Stimulated activated memory B cell treated with anti-CD40 and anti-IgM and Interleukin-4, amounts not matched to agents 10 μg/mL and 1 μg/mL and 100 μg/mL, for 72 hours (primary cell): Measurements from ENCODE around the gene JADE1.

ENCODE experiments used
- ATAC-seq: fragments of 150-1000 bp; cut with Tn5 transposase; 2 replicates; pipeline ENCODE4 v1.10.0; 2021
- H3K27ac Mint-ChIP-seq: one replicate; pipeline ENCODE4 v1.8.0; 2022; ENCODE audit warnings: mild to moderate bottlenecking, mixed read lengths
- H3K27me3 Mint-ChIP-seq: one replicate; pipeline ENCODE4 v1.8.0; 2022; ENCODE audit warnings: mixed read lengths
- H3K36me3 Mint-ChIP-seq: one replicate; pipeline ENCODE4 v1.8.0; 2022; ENCODE audit warnings: mixed read lengths
- H3K4me1 Mint-ChIP-seq: one replicate; pipeline ENCODE4 v1.8.0; 2022; ENCODE audit warnings: mixed read lengths
- H3K4me3 Mint-ChIP-seq: one replicate; pipeline ENCODE4 v1.8.0; 2022; ENCODE audit warnings: mild to moderate bottlenecking, moderate library complexity, mixed read lengths
- H3K9me3 Mint-ChIP-seq: one replicate; pipeline ENCODE4 v1.8.0; 2022; ENCODE audit warnings: mixed read lengths

Gene JADE1

DNA sequence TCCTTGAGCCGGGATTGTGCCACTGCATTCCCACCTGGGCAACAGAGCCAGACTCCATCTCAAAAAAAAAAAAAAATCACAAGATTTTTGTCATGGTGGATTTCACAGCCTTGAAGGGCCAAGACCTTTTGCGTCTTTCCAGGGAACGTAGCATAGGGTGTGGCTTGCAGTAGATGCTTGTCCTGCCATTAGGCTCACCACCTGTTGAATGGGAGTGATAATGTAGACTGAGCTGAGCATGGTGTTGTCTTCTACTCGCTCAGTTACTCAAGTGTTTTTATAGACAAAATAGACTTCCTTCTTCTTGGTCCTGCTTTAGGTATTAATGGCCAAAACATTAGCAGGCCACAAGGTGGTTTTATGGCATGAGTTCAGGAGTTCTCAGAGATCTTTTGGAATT lies 40.8 kb downstream of the JADE1 start:
- Mint-ChIP-seq H3K4me3 (no peak overlapping the region), H3K27me3 (no peaks in the 10 kb centered on the region), H3K9me3 (no peaks in the 10 kb centered on the region), H3K27ac (no peak overlapping the region), H3K36me3 (peaks cover 94% of the 10 kb centered on the region), H3K4me1 (peaks cover 16% of the 10 kb centered on the region)
- no peak for ATAC-seq

DNA sequence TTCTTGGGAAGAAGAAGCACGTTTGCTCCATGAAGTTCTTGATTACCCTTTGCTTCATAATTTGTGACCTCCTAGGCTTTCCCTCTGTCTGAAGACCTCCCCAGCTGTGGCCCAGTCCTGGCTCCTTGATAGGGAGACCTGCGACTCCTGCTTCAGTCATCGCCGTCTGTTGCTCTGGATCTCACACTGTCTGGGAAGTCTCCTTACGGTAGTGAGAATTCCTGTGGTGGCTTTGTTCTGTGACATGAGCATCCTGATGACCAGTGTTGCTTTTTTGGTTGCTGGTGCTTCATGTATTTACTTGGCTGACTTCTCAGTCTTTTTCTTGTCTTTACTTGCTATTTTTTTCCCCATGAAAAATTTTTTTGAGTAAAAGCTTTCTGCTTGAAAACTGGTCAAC lies 44.2 kb downstream of the JADE1 start:
- no peak for ATAC-seq
- Mint-ChIP-seq H3K27me3 (no peaks in the 10 kb centered on the region), H3K9me3 (no peaks in the 10 kb centered on the region), H3K4me1 (peaks cover 20% of the 10 kb centered on the region), H3K36me3 (peaks cover 85% of the 10 kb centered on the region), H3K27ac (peak overlapping the region; percentile 87), H3K4me3 (no peak overlapping the region)

DNA sequence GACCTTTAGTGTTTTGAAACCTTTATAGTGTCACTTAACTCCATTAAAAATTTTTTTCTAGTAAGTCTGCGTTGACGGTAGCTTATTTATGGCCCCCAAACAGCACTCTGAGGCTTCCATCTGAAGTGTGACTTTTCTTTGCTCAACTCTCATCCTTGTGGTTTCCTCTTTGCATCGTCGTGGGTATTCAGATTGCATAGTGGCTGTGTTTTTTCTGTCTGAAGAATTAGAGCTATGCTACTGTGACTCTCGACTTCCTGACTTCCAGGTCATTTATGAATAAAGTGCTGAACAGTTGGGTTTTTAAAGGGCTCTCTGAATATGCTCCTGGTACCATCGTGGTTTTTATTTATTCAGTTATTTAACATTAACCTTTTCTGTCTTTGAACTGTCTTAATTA lies 44.9 kb downstream of the JADE1 start:
- Mint-ChIP-seq H3K27me3 (no peaks in the 10 kb centered on the region), H3K36me3 (peaks cover 85% of the 10 kb centered on the region), H3K27ac (peak overlapping the region; percentile 87), H3K9me3 (no peaks in the 10 kb centered on the region), H3K4me3 (no peak overlapping the region), H3K4me1 (peaks cover 27% of the 10 kb centered on the region)
- no peak for ATAC-seq

- Mint-ChIP-seq H3K4me3 (no peak overlapping the region), H3K9me3 (no peaks in the 10 kb centered on the region), H3K4me1 (peaks cover 38% of the 10 kb centered on the region), H3K36me3 (peaks cover 85% of the 10 kb centered on the region), H3K27me3 (no peaks in the 10 kb centered on the region), H3K27ac (peak overlapping the region; percentile 87)
- ATAC-seq = no peak
Observed at GRCh38 chr4:128855621-128856020, 46.1 kb downstream of the JADE1 start.

GRCh38 chr4:128856246-128856645 lies 46.7 kb downstream of the JADE1 start:
- peak overlapping the region; percentile 48 for H3K27ac Mint-ChIP-seq
- H3K27me3 Mint-ChIP-seq = no peaks in the 10 kb centered on the region
- peaks cover 83% of the 10 kb centered on the region for H3K36me3 Mint-ChIP-seq
- peaks cover 43% of the 10 kb centered on the region for H3K4me1 Mint-ChIP-seq
- no peak overlapping the region for H3K4me3 Mint-ChIP-seq
- no peaks in the 10 kb centered on the region for H3K9me3 Mint-ChIP-seq
- ATAC-seq = no peak

DNA sequence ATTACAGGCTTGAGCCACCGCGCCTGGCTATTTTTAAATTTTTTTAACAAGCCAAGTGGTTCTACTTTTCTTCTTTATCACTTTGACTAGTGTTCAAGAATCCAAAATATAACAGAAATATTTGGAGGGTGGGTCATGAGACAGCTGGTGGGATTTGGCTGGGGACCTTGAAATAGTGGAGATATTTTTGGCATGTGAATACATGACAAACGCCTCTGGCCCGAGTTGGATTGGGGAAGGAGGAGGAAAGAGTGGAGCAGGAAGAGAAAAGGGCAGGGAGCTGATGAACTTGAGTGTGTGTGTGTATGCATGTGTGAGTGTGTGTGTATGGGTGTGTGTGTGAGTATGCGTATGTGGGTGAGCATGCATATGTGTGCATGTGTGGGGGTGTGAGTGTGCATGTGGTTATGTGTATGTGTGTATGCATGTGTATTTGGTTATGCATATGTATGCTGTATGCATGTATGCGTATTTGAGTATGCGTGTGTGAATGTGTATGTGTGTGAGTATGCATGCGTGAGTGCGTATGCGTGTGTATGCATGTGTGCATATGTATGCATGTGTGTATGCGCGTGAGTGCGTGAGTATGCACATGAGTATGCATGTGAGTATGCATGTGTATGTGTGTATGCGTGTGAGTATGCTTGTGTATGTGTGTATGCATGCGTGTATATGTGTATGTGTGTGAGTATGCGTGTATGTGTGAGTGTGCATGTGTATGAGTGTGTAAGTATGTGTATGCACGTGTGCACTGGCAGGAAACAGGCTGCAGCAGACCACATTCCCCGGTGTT lies 49.6 kb downstream of the JADE1 start:
- ATAC-seq = no peak
- Mint-ChIP-seq H3K27me3 (no peaks in the 10 kb centered on the region), H3K27ac (peak overlapping the region; percentile 83), H3K36me3 (peaks cover 74% of the 10 kb centered on the region), H3K9me3 (no peaks in the 10 kb centered on the region), H3K4me1 (peaks cover 63% of the 10 kb centered on the region), H3K4me3 (no peak overlapping the region)

- Mint-ChIP-seq H3K9me3 (no peaks in the 10 kb centered on the region), H3K4me1 (peaks cover 55% of the 10 kb centered on the region), H3K4me3 (no peak overlapping the region), H3K27me3 (no peaks in the 10 kb centered on the region), H3K27ac (peak overlapping the region; percentile 83), H3K36me3 (peaks cover 70% of the 10 kb centered on the region)
- peak; percentile 2 for ATAC-seq
Observed at GRCh38 chr4:128859887-128860677, 50.6 kb downstream of the JADE1 start.

DNA sequence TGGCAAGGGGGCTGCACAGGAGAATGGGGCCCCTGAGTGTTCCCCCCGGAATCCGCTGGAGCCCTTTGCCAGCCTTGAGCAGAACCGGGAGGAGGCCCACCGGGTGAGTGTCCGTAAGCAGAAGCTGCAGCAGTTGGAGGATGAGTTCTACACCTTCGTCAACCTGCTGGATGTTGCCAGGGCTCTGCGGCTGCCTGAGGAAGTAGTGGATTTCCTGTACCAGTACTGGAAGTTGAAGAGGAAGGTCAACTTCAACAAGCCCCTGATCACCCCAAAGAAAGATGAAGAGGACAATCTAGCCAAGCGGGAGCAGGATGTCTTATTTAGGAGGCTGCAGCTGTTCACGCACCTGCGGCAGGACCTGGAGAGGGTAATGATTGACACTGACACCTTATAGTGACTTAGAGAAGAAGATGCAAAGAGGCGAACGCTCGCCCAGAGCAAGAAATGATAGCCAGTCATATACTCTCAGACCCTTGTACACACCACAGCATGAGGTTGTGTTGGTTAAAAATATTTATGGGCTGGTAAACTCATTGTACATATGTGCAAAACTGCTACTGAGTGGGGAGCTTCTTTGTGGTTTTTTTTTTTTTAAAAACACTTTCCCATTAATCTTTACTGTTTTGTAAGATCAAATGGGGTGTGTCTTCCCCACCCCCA lies 52.5 kb downstream of the JADE1 start:
- peak; percentile 50 for ATAC-seq
- no peaks in the 10 kb centered on the region for H3K27me3 Mint-ChIP-seq
- peaks cover 67% of the 10 kb centered on the region for H3K4me1 Mint-ChIP-seq
- H3K27ac Mint-ChIP-seq = peak overlapping the region; percentile 83
- H3K9me3 Mint-ChIP-seq = no peaks in the 10 kb centered on the region
- peaks cover 74% of the 10 kb centered on the region for H3K36me3 Mint-ChIP-seq
- no peak overlapping the region for H3K4me3 Mint-ChIP-seq

- Mint-ChIP-seq H3K27me3 (no peaks in the 10 kb centered on the region), H3K9me3 (no peaks in the 10 kb centered on the region), H3K27ac (peak overlapping the region; percentile 83), H3K4me1 (peaks cover 67% of the 10 kb centered on the region), H3K4me3 (no peak overlapping the region), H3K36me3 (peaks cover 68% of the 10 kb centered on the region)
- peak; percentile 83 for ATAC-seq
Observed at GRCh38 chr4:128862608-128863311, 53.3 kb downstream of the JADE1 start.

DNA sequence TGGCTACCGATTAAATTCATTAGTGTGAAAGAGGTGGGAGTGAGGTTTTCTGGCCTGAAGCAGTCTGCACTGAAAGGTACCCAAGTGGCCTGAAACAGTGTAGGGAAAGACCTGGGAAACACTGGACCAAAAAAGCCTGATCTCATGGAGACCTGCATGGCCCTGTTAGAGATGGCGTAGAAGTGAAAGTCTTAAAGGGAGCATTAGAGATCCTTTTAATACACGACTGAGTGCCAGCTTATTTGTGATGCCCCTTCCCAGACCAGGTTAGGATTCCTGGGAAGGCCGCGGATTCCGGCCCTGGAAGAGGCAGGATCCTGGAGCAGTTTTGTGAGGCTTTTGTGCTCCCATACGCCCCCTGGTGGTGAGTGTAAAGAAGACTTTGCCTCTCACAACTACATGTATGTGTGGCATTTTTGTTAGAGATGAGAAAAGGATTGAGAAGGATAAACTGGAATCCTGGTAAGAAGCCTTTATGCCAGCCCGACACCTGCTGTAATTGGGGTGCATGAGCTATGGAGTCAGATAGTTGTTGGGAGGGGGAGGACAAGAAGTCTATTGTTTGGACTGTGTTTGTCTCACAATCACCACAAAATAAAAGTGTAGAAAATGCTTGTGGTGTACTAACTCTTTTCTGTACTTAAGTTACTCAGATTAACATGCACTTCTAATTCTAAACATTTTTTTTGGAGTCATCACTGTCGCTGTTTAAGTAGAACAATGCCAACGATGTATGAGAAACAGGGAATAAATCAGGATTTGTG lies 54.0 kb downstream of the JADE1 start:
- H3K27ac Mint-ChIP-seq = peak overlapping the region; percentile 83
- no peak for ATAC-seq

GRCh38 chr4:128865132-128865531 lies 55.6 kb downstream of the JADE1 start:
- H3K27me3 Mint-ChIP-seq = no peaks in the 10 kb centered on the region
- H3K4me3 Mint-ChIP-seq = no peak overlapping the region
- H3K9me3 Mint-ChIP-seq = no peaks in the 10 kb centered on the region
- H3K27ac Mint-ChIP-seq = no peak overlapping the region
- no peak for ATAC-seq
- peaks cover 61% of the 10 kb centered on the region for H3K36me3 Mint-ChIP-seq
- H3K4me1 Mint-ChIP-seq = peaks cover 53% of the 10 kb centered on the region

More for the DNA sequence above, 54.0 kb downstream of the JADE1 start:
- Mint-ChIP-seq H3K36me3 (peaks cover 61% of the 10 kb centered on the region), H3K4me1 (peaks cover 67% of the 10 kb centered on the region), H3K4me3 (no peak overlapping the region), H3K9me3 (no peaks in the 10 kb centered on the region), H3K27me3 (no peaks in the 10 kb centered on the region)

- Mint-ChIP-seq H3K27ac (peak overlapping the region; percentile 43), H3K27me3 (no peaks in the 10 kb centered on the region), H3K36me3 (peaks cover 65% of the 10 kb centered on the region), H3K4me3 (no peak overlapping the region), H3K9me3 (no peaks in the 10 kb centered on the region), H3K4me1 (peaks cover 44% of the 10 kb centered on the region)
- no peak for ATAC-seq
Observed at GRCh38 chr4:128866269-128866668, 56.8 kb downstream of the JADE1 start.

DNA sequence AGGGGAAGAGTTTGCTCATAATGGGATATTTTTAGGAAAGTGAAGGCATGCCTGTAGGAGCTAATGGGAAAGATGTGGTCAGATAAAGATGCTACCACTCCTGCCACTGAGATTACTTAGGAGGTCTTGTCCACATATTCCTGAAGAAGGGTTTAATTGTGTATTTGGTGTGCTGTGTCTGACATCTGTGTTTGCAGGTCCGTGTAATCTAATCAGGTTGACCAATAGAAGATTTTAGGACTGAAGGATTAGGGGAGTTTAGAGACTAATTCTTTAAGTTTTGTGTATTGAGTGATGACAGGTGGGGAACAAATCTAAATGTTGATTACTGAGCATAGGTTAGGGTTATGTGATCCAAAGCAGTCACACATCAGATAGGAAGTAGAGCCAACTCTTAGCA lies 57.2 kb downstream of the JADE1 start:
- H3K4me3 Mint-ChIP-seq = no peak overlapping the region
- H3K4me1 Mint-ChIP-seq = peaks cover 41% of the 10 kb centered on the region
- H3K27ac Mint-ChIP-seq = peak overlapping the region; percentile 43
- H3K27me3 Mint-ChIP-seq = no peaks in the 10 kb centered on the region
- no peak for ATAC-seq
- H3K9me3 Mint-ChIP-seq = no peaks in the 10 kb centered on the region
- H3K36me3 Mint-ChIP-seq = peaks cover 65% of the 10 kb centered on the region

GRCh38 chr4:128868758-128869157 lies 59.3 kb downstream of the JADE1 start:
- Mint-ChIP-seq H3K27me3 (no peaks in the 10 kb centered on the region), H3K9me3 (no peaks in the 10 kb centered on the region), H3K27ac (no peak overlapping the region), H3K36me3 (peaks cover 75% of the 10 kb centered on the region), H3K4me3 (no peak overlapping the region), H3K4me1 (peaks cover 20% of the 10 kb centered on the region)
- no peak for ATAC-seq
